MM.1S (cell line): ENCODE data around the gene SLC24A4.

Source experiments
- EZH2 ChIP-seq: fragments of 300-600 bp; sonication (generic); optimal IDR thresholded peaks from 2 replicates; pipeline ENCODE3; 2017; ENCODE audit warnings: low read depth, mild to moderate bottlenecking, antibody characterized with exemption, low read length, mixed read lengths
- EZH2phosphoT487 ChIP-seq: fragments of 300-600 bp; sonication (generic); IDR thresholded peaks from 2 replicates; pipeline ENCODE4 v1.6.1; 2018; ENCODE audit warnings: antibody characterized with exemption, low read length
- TF ChIP-seq, protein P1 (sequence below): fragments of 300-600 bp; sonication (generic); IDR thresholded peaks from 2 replicates; pipeline ENCODE4 v1.5.1; 2016; ENCODE audit warnings: antibody characterized with exemption, low read length, mixed read lengths

DNA sequence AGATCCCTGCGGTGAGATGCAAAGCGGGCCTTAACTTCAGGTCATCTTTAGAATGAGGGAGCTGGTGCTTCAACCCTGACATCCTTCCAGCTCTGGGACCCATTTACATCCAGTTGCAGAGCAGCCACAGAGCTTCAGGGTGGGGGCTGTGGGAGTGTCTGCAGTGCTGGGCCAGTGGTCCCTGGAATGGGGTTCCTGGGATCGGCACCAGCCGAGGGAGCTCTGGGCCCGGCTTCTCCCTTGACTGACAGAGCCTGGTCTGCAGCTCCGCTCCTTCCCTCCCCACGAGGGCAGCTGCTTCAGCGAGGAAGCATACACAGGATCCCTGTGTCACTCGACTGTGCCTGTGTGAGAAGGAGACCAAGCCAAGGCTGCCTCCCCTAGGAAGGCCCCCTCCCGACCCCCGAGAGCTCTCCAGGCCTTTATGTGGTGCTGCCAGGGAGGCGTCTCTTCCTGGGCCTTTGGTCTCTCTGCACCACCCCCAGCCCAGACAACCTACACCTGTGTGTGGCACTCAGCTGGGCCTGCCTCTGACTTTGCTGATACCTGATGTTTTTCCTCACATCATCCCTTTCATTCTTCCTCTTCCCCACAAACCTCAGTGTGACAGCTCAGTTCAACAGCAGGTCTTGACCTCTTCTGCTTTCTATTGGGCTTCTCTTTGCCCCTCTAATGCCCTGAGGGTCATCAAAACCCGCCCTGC is 142.5 kb downstream of the SLC24A4 start:
- TF ChIP-seq, protein P1, sequence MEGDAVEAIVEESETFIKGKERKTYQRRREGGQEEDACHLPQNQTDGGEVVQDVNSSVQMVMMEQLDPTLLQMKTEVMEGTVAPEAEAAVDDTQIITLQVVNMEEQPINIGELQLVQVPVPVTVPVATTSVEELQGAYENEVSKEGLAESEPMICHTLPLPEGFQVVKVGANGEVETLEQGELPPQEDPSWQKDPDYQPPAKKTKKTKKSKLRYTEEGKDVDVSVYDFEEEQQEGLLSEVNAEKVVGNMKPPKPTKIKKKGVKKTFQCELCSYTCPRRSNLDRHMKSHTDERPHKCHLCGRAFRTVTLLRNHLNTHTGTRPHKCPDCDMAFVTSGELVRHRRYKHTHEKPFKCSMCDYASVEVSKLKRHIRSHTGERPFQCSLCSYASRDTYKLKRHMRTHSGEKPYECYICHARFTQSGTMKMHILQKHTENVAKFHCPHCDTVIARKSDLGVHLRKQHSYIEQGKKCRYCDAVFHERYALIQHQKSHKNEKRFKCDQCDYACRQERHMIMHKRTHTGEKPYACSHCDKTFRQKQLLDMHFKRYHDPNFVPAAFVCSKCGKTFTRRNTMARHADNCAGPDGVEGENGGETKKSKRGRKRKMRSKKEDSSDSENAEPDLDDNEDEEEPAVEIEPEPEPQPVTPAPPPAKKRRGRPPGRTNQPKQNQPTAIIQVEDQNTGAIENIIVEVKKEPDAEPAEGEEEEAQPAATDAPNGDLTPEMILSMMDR = no peak
- TF ChIP-seq EZH2 (no peak), EZH2phosphoT487 (no peak)
